PC-9 (cell line): ENCODE measurements around the gene PI4KA. TPM values are rescaled to one million over a fixed set of nuclear protein-coding genes. Genes with fewer than 3 reads are reported as not detected.

ENCODE experiments used
- BruUV-seq: library from RNA; stranded (reverse); fragments of 400-500 nt; replicated peaks from 2 replicates; lab custom pipeline; 2021; lab: Mats Ljungman, UMichigan
- CTCF ChIA-PET: fragments of 300-600 bp; sonication (Branson Sonifier 250); formaldehyde crosslinking; loops from one replicate; lab custom pipeline; 2022; ENCODE audit warnings: antibody characterized with exemption; lab: Charles Lee
- POLR2A ChIA-PET: fragments of 300-600 bp; sonication (Branson Sonifier 250); formaldehyde crosslinking; loops from one replicate; lab custom pipeline; 2022; ENCODE audit warnings: antibody characterized with exemption; ENCODE audit not compliant: unreplicated experiment; lab: Charles Lee
- DNase-seq, 2 experiments: peaks; one replicate each; pipeline versions ENCODE4 v3.0.0 to v3.0.0-alpha.2; 2015 to 2022; ENCODE audit warnings: mixed read lengths in 1 of 2
- H2AFZ ChIP-seq: fragments of 200-600 bp; sonication (generic); 2 replicates; pipeline ENCODE4 v1.8.1; 2017; ENCODE audit warnings: antibody characterized with exemption
- H3F3A ChIP-seq: fragments of 200-600 bp; sonication (generic); 2 replicates; pipeline ENCODE4 v1.8.1; 2017; ENCODE audit warnings: antibody characterized with exemption, mild to moderate bottlenecking, low read depth; ENCODE audit not compliant: insufficient read depth
- H3K27ac ChIP-seq: fragments of 200-600 bp; sonication (generic); 2 replicates; pipeline ENCODE4 v1.6.1; 2016; ENCODE audit warnings: mixed run types
- H3K27me3 ChIP-seq: fragments of 200-600 bp; sonication (generic); 2 replicates; pipeline ENCODE4 v1.6.1; 2016; ENCODE audit warnings: low read depth, mixed run types; ENCODE audit not compliant: insufficient read depth
- H3K36me3 ChIP-seq: fragments of 200-600 bp; sonication (generic); 2 replicates; pipeline ENCODE4 v1.6.1; 2016; ENCODE audit warnings: low read depth, mixed run types
- H3K4me1 ChIP-seq: fragments of 200-600 bp; sonication (generic); replicated peaks from 2 replicates; pipeline ENCODE4 v1.6.1; 2016; ENCODE audit warnings: mixed run types; ENCODE audit not compliant: insufficient read depth
- H3K4me2 ChIP-seq: fragments of 200-600 bp; sonication (generic); 2 replicates; pipeline ENCODE4 v1.6.1; 2017; ENCODE audit warnings: mixed run types
- H3K4me3 ChIP-seq: fragments of 200-600 bp; sonication (generic); 2 replicates; pipeline ENCODE4 v1.6.1; 2016; ENCODE audit warnings: mixed run types
- H3K79me2 ChIP-seq: fragments of 200-600 bp; sonication (generic); 2 replicates; pipeline ENCODE4 v1.6.1; 2017; ENCODE audit warnings: low read depth, mixed run types
- H3K9me2 ChIP-seq: fragments of 200-600 bp; sonication (generic); 2 replicates; pipeline ENCODE4 v1.8.1; 2017; ENCODE audit warnings: mild to moderate bottlenecking; ENCODE audit not compliant: insufficient read depth
- H3K9me3 ChIP-seq: fragments of 200-600 bp; sonication (generic); 2 replicates; pipeline ENCODE4 v1.8.1; 2016; ENCODE audit warnings: low read depth; ENCODE audit not compliant: insufficient read depth
- H4K20me1 ChIP-seq: fragments of 200-600 bp; sonication (generic); 2 replicates; pipeline ENCODE4 v1.8.1; 2017; ENCODE audit not compliant: insufficient read depth
- CTCF ChIP-seq: fragments of 200-600 bp; sonication (generic); conservative IDR thresholded peaks from 2 replicates; pipeline ENCODE4 v1.6.1; 2017; ENCODE audit warnings: mixed run types, antibody characterized with exemption, mild to moderate bottlenecking, moderate library complexity
- EZH2 ChIP-seq: fragments of 200-600 bp; sonication (generic); IDR thresholded peaks from 2 replicates; pipeline ENCODE4 v1.8.0; 2017; ENCODE audit warnings: antibody characterized with exemption, low read depth
- intact Hi-C: fragments of 100-400 bp; cut with micrococcal nuclease; formaldehyde crosslinking; loops from one replicate; pipeline ENCODE4 v1.10.0; 2022; ENCODE audit not compliant: unreplicated experiment
- total RNA-seq: library from RNA; stranded (reverse); gene quantifications from 2 replicates; pipeline ENCODE4 v1.2.3, GENCODE V29; 2021

Gene PI4KA
- total RNA-seq, 1 experiment from 2014 or later = 27.9 TPM

- ChIA-PET POLR2A (no interaction called here), CTCF (interaction anchor here (0.7 kb wide), 1 partner anchor 205 kb away, joined by 6 read pairs; no protein-coding TSS in a partner anchor)
- TF ChIP-seq CTCF (no peak), EZH2 (no peak)
- Histone ChIP-seq H4K20me1 (no peaks in the 10 kb centered on the region), H2AFZ (no peak overlapping the region), H3K27ac (no peak overlapping the region), H3K36me3 (0 out of 2 replicates have a peak, but pooled peaks cover 2% of the 10 kb centered on the region), H3K27me3 (no peaks in the 10 kb centered on the region), H3K4me3 (no peak overlapping the region), H3K79me2 (no peaks in the 10 kb centered on the region), H3K4me2 (no peak overlapping the region), H3K9me2 (no peaks in the 10 kb centered on the region), H3F3A (no peaks in the 10 kb centered on the region), H3K9me3 (no peaks in the 10 kb centered on the region), H3K4me1 (no peaks in the 10 kb centered on the region)
- intact Hi-C loops = no loop called here
- no TSS peak for BruUV-seq
- no peak for DNase-seq
Observed at GRCh38 chr22:20766530-20766929, 92.1 kb downstream of the PI4KA start.

GRCh38 chr22:20765938-20766337, 92.7 kb downstream of the PI4KA start:
- Histone ChIP-seq H4K20me1 (no peaks in the 10 kb centered on the region), H3F3A (no peaks in the 10 kb centered on the region), H3K27me3 (no peaks in the 10 kb centered on the region), H3K9me2 (no peaks in the 10 kb centered on the region), H3K4me3 (no peak overlapping the region), H3K4me1 (no peaks in the 10 kb centered on the region), H2AFZ (no peak overlapping the region), H3K9me3 (no peaks in the 10 kb centered on the region), H3K4me2 (no peak overlapping the region), H3K79me2 (no peaks in the 10 kb centered on the region), H3K36me3 (0 out of 2 replicates have a peak, but pooled peaks cover 2% of the 10 kb centered on the region), H3K27ac (no peak overlapping the region)
- no TSS peak for BruUV-seq
- ChIA-PET POLR2A (no interaction called here), CTCF (no interaction called here)
- no peak for DNase-seq
- TF ChIP-seq CTCF = no peak
- no peak for TF ChIP-seq EZH2
- intact Hi-C loops = no loop called here

- intact Hi-C loops = no loop called here
- H4K20me1 ChIP-seq = no peaks in the 10 kb centered on the region
- no peaks in the 10 kb centered on the region for H3F3A ChIP-seq
- ChIA-PET CTCF (no interaction called here), POLR2A (no interaction called here)
- H3K36me3 ChIP-seq = 0 out of 2 replicates have a peak, but pooled peaks cover 2% of the 10 kb centered on the region
- no peaks in the 10 kb centered on the region for H3K9me3 ChIP-seq
- no TSS peak for BruUV-seq
- H3K27me3 ChIP-seq = no peaks in the 10 kb centered on the region
- no peaks in the 10 kb centered on the region for H3K79me2 ChIP-seq
- no peak overlapping the region for H3K4me2 ChIP-seq
- H3K27ac ChIP-seq = no peak overlapping the region
- no peak overlapping the region for H2AFZ ChIP-seq
- H3K4me3 ChIP-seq = no peak overlapping the region
- no peak for TF ChIP-seq CTCF
- no peak for TF ChIP-seq EZH2
- no peaks in the 10 kb centered on the region for H3K4me1 ChIP-seq
- H3K9me2 ChIP-seq = no peaks in the 10 kb centered on the region
- DNase-seq = no peak
Observed at GRCh38 chr22:20764729-20765128, 93.9 kb downstream of the PI4KA start.
